A549 (cell line): Measurements from ENCODE around the gene MCAM.

Experiments used
- CTCF ChIP-seq: fragments of >200 bp; sonication (Bioruptor Twin); formaldehyde crosslinking; IDR thresholded peaks from 3 replicates; pipeline ENCODE4 v1.5.1; 2016
- EP300 ChIP-seq, 2 experiments: fragments of >200 bp; sonication (Bioruptor Twin); formaldehyde crosslinking; IDR thresholded peaks; 2 replicates in 1 of 2; 3 replicates in 1 of 2; pipeline ENCODE4 v1.6.1; 2016 to 2017
- JUNB ChIP-seq: fragments of >200 bp; sonication (Bioruptor Twin); formaldehyde crosslinking; IDR thresholded peaks from 2 replicates; pipeline ENCODE4 v1.6.1; 2016
- MAX ChIP-seq: IDR thresholded peaks from 2 replicates; pipeline ENCODE4 v1.6.1; 2012
- NPAS2 ChIP-seq: fragments of 250-450 bp; sonication (Bioruptor Pico); IDR thresholded peaks from 2 replicates; pipeline ENCODE4 v1.8.0; 2022; ENCODE audit warnings: mild to moderate bottlenecking, moderate library complexity, borderline replicate concordance
- NR3C1 ChIP-seq: fragments of >200 bp; sonication (Bioruptor Twin); formaldehyde crosslinking; IDR thresholded peaks from 3 replicates; pipeline ENCODE4 v1.6.1; 2017
- POLR2A ChIP-seq: IDR thresholded peaks from 2 replicates; pipeline ENCODE4 v1.6.1; 2012; ENCODE audit warnings: mild to moderate bottlenecking, low read length
- RAD21 ChIP-seq, 2 experiments: fragments of >200 bp in 1 of 2; sonication (Bioruptor Twin) in 1 of 2; formaldehyde crosslinking in 1 of 2; IDR thresholded peaks in 1 of 2; conservative IDR thresholded peaks in 1 of 2; 2 replicates in 1 of 2; 3 replicates in 1 of 2; pipeline ENCODE4 v1.6.1; 2012 to 2018; ENCODE audit warnings: inconsistent platforms in 1 of 2

GRCh38 chr11:119338318-119338890 lies 21.5 kb upstream of the MCAM start:
- peak; percentile 57 for TF ChIP-seq CTCF
- no peak for TF ChIP-seq JUNB
- TF ChIP-seq EP300 (IDR thresholded peaks at IDR 0.05), result no peak
- TF ChIP-seq NR3C1, result no peak
- TF ChIP-seq MAX, result no peak
- TF ChIP-seq RAD21 (conservative IDR thresholded peaks at IDR 0.05 in 1 of 2, IDR thresholded peaks at IDR 0.05 in 1 of 2), result peak; percentile 53 to 62
- TF ChIP-seq NPAS2 (CRISPR knock-in tag), result no peak
- no peak for TF ChIP-seq POLR2A
